OCI-LY7 (cell line): ENCODE measurements around the gene PSME3IP1. TPM values are rescaled to one million over a fixed set of nuclear protein-coding genes. Genes with fewer than 3 reads are reported as not detected.

ENCODE experiments used
- BruUV-seq: library from RNA; stranded (reverse); fragments of 400-500 nt; replicated peaks from 2 replicates; lab custom pipeline; 2021; lab: Mats Ljungman, UMichigan
- CTCF ChIA-PET: fragments of 300-600 bp; sonication (Branson Sonifier 250); formaldehyde crosslinking; loops from one replicate; lab custom pipeline; 2022; ENCODE audit warnings: antibody characterized with exemption; ENCODE audit not compliant: unreplicated experiment; lab: Charles Lee
- POLR2A ChIA-PET: fragments of 300-600 bp; sonication (Branson Sonifier 250); formaldehyde crosslinking; loops from one replicate; lab custom pipeline; 2022; ENCODE audit warnings: antibody characterized with exemption; lab: Charles Lee
- DNase-seq: peaks from one replicate; pipeline ENCODE4 v3.0.0-alpha.2; 2015; ENCODE audit warnings: low spot score
- H2AFZ ChIP-seq: fragments of 200-600 bp; sonication (generic), shearing (Covaris generic); 2 replicates; pipeline ENCODE4 v1.6.1; 2014; ENCODE audit warnings: mild to moderate bottlenecking, antibody characterized with exemption, low read length, moderate library complexity
- H3K27ac ChIP-seq: fragments of 200-600 bp; sonication (generic); 2 replicates; pipeline ENCODE4 v1.5.1; 2014; ENCODE audit warnings: mixed run types, low read depth, mild to moderate bottlenecking, moderate library complexity, low read length, inconsistent platforms; ENCODE audit not compliant: poor library complexity, severe bottlenecking
- H3K36me3 ChIP-seq: fragments of 200-600 bp; sonication (generic); 2 replicates; pipeline ENCODE4 v1.6.1; 2014; ENCODE audit warnings: mild to moderate bottlenecking, antibody characterized with exemption, low read length, moderate library complexity, mixed read lengths; ENCODE audit not compliant: insufficient read depth
- H3K4me1 ChIP-seq: fragments of 200-600 bp; sonication (generic); 2 replicates; pipeline ENCODE4 v1.5.1; 2014; ENCODE audit warnings: mild to moderate bottlenecking, low read length; ENCODE audit not compliant: insufficient read depth, poor library complexity, severe bottlenecking
- H3K4me2 ChIP-seq: fragments of 200-600 bp; sonication (generic); 2 replicates; pipeline ENCODE4 v1.6.1; 2014; ENCODE audit warnings: mild to moderate bottlenecking, low read length
- H3K4me3 ChIP-seq: fragments of 200-600 bp; sonication (generic); 2 replicates; pipeline ENCODE4 v1.5.1; 2014; ENCODE audit warnings: mild to moderate bottlenecking, low read depth, low read length; ENCODE audit not compliant: poor library complexity, severe bottlenecking
- H3K79me2 ChIP-seq: fragments of 200-600 bp; sonication (generic); 2 replicates; pipeline ENCODE4 v1.6.1; 2016; ENCODE audit warnings: low read depth, mild to moderate bottlenecking, low read length, moderate library complexity, mixed read lengths; ENCODE audit not compliant: insufficient read depth
- H3K9me2 ChIP-seq: fragments of 200-600 bp; sonication (generic); 2 replicates; pipeline ENCODE4 v1.6.1; 2016; ENCODE audit warnings: mild to moderate bottlenecking, low read length, mixed read lengths; ENCODE audit not compliant: insufficient read depth
- H3K9me3 ChIP-seq: fragments of 200-600 bp; sonication (generic); 2 replicates; pipeline ENCODE4 v1.6.1; 2014; ENCODE audit warnings: mild to moderate bottlenecking, mixed run types, low read length, mixed read lengths
- H4K20me1 ChIP-seq: fragments of 200-600 bp; sonication (generic); 2 replicates; pipeline ENCODE4 v1.6.1; 2014; ENCODE audit warnings: mild to moderate bottlenecking, antibody characterized with exemption, low read length, moderate library complexity, mixed read lengths; ENCODE audit not compliant: insufficient read depth
- CTCF ChIP-seq: fragments of 200-600 bp; sonication (generic); conservative IDR thresholded peaks from 2 replicates; pipeline ENCODE4 v1.5.1; 2014; ENCODE audit warnings: mild to moderate bottlenecking, antibody characterized with exemption, low read length, moderate library complexity, mixed read lengths
- EZH2phosphoT487 ChIP-seq: fragments of 200-600 bp; sonication (generic); IDR thresholded peaks from 2 replicates; pipeline ENCODE4 v1.6.1; 2018; ENCODE audit warnings: low read depth, borderline replicate concordance, mild to moderate bottlenecking, mixed run types, antibody characterized with exemption, low read length, moderate library complexity, mixed read lengths
- intact Hi-C: fragments of 100-400 bp; cut with micrococcal nuclease; formaldehyde crosslinking; loops from one replicate; pipeline ENCODE4 v1.10.0; 2022; ENCODE audit not compliant: unreplicated experiment
- total RNA-seq, 2 experiments: library from RNA; depleted of rRNA in 1 of 2; stranded (reverse); fragments of >200 nt in 1 of 2; shearing (Covaris generic) in 1 of 2; gene quantifications; 2 replicates each; pipeline ENCODE4 v1.2.3, GENCODE V29; 2014 to 2022

Gene PSME3IP1
- total RNA-seq, 2 experiments from 2014 or later, result 89.5 to 152 TPM

DNA sequence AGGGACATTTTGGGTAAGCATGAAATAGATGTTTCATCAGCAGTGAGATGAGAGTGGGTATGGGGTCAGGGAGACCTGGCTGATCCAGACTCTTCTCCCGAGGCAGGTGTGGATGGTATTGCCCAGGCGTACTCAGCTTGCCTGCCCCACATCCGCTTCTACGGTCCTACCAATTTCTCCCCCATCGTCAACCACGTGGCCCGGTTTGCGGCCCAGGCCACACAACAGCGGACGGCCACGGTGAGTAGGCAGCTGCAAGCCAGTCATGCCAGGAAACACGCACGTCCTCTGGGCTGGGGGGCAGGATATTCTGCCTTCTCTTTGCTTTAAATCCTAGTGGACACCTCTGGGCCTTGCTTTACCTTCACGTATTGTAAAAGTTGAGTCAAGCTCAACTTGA lies 48.8 kb downstream of the PSME3IP1 start:
- Histone ChIP-seq H3K79me2 (no peaks in the 10 kb centered on the region), H2AFZ (no peak overlapping the region), H3K4me1 (peaks cover 62% of the 10 kb centered on the region), H3K9me3 (no peaks in the 10 kb centered on the region), H3K4me3 (no peak overlapping the region), H3K27ac (no peak overlapping the region), H3K9me2 (no peaks in the 10 kb centered on the region), H3K4me2 (no peak overlapping the region), H4K20me1 (no peaks in the 10 kb centered on the region), H3K36me3 (no peaks in the 10 kb centered on the region)
- intact Hi-C loops, result no loop called here
- TF ChIP-seq CTCF (no peak), EZH2phosphoT487 (no peak)
- no TSS peak for BruUV-seq
- no peak for DNase-seq
- ChIA-PET CTCF (no interaction called here), POLR2A (interaction anchor here (0.5 kb wide), 1 partner anchor 838 kb away, joined by 3 read pairs; no protein-coding TSS in a partner anchor)

DNA sequence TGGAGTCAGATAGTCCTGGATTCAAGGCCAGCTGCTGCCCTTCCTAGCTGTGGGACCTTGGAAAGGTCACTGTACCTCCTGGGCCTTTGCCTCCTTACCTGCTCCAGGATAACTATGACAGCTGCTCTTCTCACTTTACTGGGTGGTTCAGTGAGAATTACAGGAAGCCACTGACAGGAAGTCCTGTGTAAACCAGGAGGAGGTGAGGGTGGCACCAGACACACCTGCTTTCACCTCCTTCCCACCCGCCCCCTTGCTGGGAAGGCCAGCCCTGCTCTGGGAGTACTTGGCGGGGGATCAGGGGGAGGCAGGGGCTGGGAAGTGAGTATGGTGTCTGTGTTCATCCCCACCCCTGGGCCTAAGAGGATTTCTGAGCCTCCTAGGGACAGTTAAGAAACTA lies 50.9 kb downstream of the PSME3IP1 start:
- POLR2A ChIA-PET, result interaction anchor here (0.6 kb wide), 2 partner anchors 124 to 486 kb away, joined by 3 to 4 read pairs; no protein-coding TSS in a partner anchor
- BruUV-seq, result no TSS peak
- H3K79me2 ChIP-seq, result no peaks in the 10 kb centered on the region
- H3K9me2 ChIP-seq, result no peaks in the 10 kb centered on the region
- H4K20me1 ChIP-seq, result no peaks in the 10 kb centered on the region
- H3K9me3 ChIP-seq, result no peaks in the 10 kb centered on the region
- TF ChIP-seq EZH2phosphoT487, result no peak
- no peak for TF ChIP-seq CTCF
- H3K36me3 ChIP-seq, result no peaks in the 10 kb centered on the region
- peaks cover 42% of the 10 kb centered on the region for H3K4me1 ChIP-seq
- H3K4me2 ChIP-seq, result peak overlapping the region; percentile 60
- H3K4me3 ChIP-seq, result peak overlapping the region; percentile 33
- CTCF ChIA-PET, result interaction anchor here (0.6 to 1.0 kb wide), 2 partner anchors 22 to 42 kb away, joined by 6 to 20 read pairs; no protein-coding TSS in a partner anchor
- peak overlapping the region; percentile 62 for H3K27ac ChIP-seq
- H2AFZ ChIP-seq, result no peak overlapping the region; the same call in 1 of the 2 replicates
- intact Hi-C loops, result no loop called here
- DNase-seq, result peak; percentile 72

DNA sequence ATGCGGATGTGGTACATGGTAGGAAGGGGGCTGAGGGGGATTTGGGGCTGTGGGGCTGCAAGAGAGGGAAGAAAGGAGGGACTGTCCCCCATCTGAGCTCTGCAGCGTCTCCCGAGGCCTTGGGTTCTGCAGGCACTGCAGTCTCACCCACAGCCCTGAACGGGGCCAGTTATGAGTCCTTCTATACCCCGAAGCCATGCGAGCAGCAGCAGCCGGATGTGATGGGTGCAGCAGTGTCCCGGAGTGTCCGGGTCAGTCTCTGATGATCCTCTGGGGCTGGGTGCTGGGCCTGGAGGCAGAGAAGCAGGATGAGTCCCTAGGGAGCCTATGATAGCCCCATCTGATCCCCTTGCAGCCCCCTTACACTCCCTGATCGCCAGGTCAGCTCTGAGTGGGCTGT lies 52.0 kb downstream of the PSME3IP1 start:
- H4K20me1 ChIP-seq, result no peaks in the 10 kb centered on the region
- no TSS peak for BruUV-seq
- H3K4me2 ChIP-seq, result peak overlapping the region; percentile 60; the same call in 1 of the 2 replicates
- H3K4me1 ChIP-seq, result peaks cover 37% of the 10 kb centered on the region
- no peak for DNase-seq
- no peak overlapping the region for H3K4me3 ChIP-seq
- POLR2A ChIA-PET, result interaction anchor here (1.3 kb wide), 1 partner anchor 18 kb away, joined by 3 read pairs; no protein-coding TSS in a partner anchor
- peak overlapping the region; percentile 62 for H3K27ac ChIP-seq
- H2AFZ ChIP-seq, result no peak overlapping the region
- H3K9me2 ChIP-seq, result no peaks in the 10 kb centered on the region
- TF ChIP-seq CTCF, result no peak
- TF ChIP-seq EZH2phosphoT487, result no peak
- no peaks in the 10 kb centered on the region for H3K36me3 ChIP-seq
- H3K9me3 ChIP-seq, result no peaks in the 10 kb centered on the region
- intact Hi-C loops, result no loop called here
- H3K79me2 ChIP-seq, result no peaks in the 10 kb centered on the region
- CTCF ChIA-PET, result no interaction called here
